Measurements from ENCODE around the gene SLC50A1. TPM values are rescaled to one million over a fixed set of nuclear protein-coding genes. Genes with fewer than 3 reads are reported as not detected.

Gene SLC50A1
- total RNA-seq, 1 experiment from 2014 or later: 24.9 TPM

DNA sequence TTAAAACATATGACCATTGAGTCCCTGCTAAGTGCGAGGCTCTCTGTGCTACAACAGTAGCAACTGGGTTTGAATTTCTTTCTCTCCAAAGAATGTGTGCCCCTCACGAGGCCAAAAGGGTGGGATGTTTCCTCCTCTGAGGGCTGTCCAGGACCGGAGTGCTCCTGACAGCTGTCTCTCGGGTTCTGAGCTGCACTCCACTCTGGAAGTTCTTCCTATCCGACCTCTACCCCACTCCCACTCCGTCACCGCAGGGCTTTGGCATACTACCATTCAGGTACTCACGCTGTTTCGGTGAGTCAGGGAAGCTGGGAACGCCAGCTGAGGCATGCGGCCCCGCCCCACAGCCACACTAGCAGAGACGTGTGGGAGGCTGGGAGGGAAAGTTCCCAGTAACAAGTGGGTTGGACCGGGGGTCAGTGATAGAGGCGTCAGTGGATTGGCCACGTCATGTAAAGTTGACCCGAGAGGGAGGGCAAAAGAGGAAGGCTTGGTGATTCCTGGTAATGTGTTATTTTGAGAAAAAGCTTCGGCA lies 705 bp upstream of the SLC50A1 start:
- TF ChIP-seq, protein P1, sequence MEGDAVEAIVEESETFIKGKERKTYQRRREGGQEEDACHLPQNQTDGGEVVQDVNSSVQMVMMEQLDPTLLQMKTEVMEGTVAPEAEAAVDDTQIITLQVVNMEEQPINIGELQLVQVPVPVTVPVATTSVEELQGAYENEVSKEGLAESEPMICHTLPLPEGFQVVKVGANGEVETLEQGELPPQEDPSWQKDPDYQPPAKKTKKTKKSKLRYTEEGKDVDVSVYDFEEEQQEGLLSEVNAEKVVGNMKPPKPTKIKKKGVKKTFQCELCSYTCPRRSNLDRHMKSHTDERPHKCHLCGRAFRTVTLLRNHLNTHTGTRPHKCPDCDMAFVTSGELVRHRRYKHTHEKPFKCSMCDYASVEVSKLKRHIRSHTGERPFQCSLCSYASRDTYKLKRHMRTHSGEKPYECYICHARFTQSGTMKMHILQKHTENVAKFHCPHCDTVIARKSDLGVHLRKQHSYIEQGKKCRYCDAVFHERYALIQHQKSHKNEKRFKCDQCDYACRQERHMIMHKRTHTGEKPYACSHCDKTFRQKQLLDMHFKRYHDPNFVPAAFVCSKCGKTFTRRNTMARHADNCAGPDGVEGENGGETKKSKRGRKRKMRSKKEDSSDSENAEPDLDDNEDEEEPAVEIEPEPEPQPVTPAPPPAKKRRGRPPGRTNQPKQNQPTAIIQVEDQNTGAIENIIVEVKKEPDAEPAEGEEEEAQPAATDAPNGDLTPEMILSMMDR (conservative IDR thresholded peaks at IDR 0.05): no peak
- H4K91ac ChIP-seq (ENCODE audit: insufficient read length, low read depth, low read length): no peak overlapping the region
- no peak overlapping the region for H2BK15ac ChIP-seq (ENCODE audit: low read depth, low read length)
- peak overlapping the region; percentile 93 for H3K4me3 Mint-ChIP-seq
- no peaks in the 10 kb centered on the region for H3K27me3 ChIP-seq (ENCODE audit: insufficient read depth, low read length)
- H2BK120ac ChIP-seq (ENCODE audit: low read depth, low read length, poor library complexity, severe bottlenecking): no peak overlapping the region
- no peak overlapping the region; the same call in 1 of the 2 replicates for H3K14ac ChIP-seq (ENCODE audit: insufficient read depth, low read length)
- WGBS (ENCODE audit: extremely low coverage, insufficient read length, low lambda C conversion rate): no CpG with 5 or more reads among the region's 18 CpGs
- H3K9ac ChIP-seq (ENCODE audit: extremely low read depth, insufficient read length, low read length): peak overlapping the region; percentile 56
- H3K79me2 ChIP-seq (ENCODE audit: insufficient read depth, low read length): 0 out of 2 replicates have a peak, but pooled peaks cover 3% of the 10 kb centered on the region
- no peak overlapping the region for H3T11ph ChIP-seq (ENCODE audit: low read length)
- H2BK12ac ChIP-seq (ENCODE audit: insufficient read length, low read depth, low read length): no peak overlapping the region
- no peak overlapping the region for H3K23ac ChIP-seq (ENCODE audit: insufficient read length, low read depth, low read length)
- no peaks in the 10 kb centered on the region for H3K9me3 ChIP-seq (ENCODE audit: control insufficient read depth, low read depth, low read length)
- H2BK20ac ChIP-seq (ENCODE audit: low read depth, low read length, poor library complexity, severe bottlenecking): no peak overlapping the region
- H2AK5ac ChIP-seq (ENCODE audit: insufficient read length, low read length): no peak overlapping the region
- H3K23me2 ChIP-seq (ENCODE audit: insufficient read length, low read depth, low read length, poor library complexity, severe bottlenecking): peaks cover 22% of the 10 kb centered on the region
- H3K79me1 ChIP-seq (ENCODE audit: insufficient read depth, low read depth, low read length, poor library complexity, severe bottlenecking): no peaks in the 10 kb centered on the region
- H3K27me3 Mint-ChIP-seq (ENCODE audit: low read depth): peaks cover 23% of the 10 kb centered on the region
- H4K20me1 ChIP-seq (ENCODE audit: control insufficient read depth, insufficient read depth, insufficient read length): no peaks in the 10 kb centered on the region
- no peak overlapping the region for H2BK5ac ChIP-seq (ENCODE audit: insufficient read length, low read length)
- H3K27ac ChIP-seq (ENCODE audit: insufficient read length, low read depth, low read length): no peak overlapping the region
- H3K18ac ChIP-seq (ENCODE audit: insufficient read length, low read depth, low read length): no peak overlapping the region
- no peaks in the 10 kb centered on the region for H3K4me1 ChIP-seq (ENCODE audit: insufficient read depth, low read length)
- H3K4me2 ChIP-seq (ENCODE audit: insufficient read depth, insufficient read length, low read length): peak overlapping the region; percentile 97
- H3K4ac ChIP-seq (ENCODE audit: low read depth, low read length): no peak overlapping the region
- H4K5ac ChIP-seq (ENCODE audit: insufficient read length, low read depth, low read length): no peak overlapping the region
- H2AFZ ChIP-seq (ENCODE audit: low read length): no peak overlapping the region
- peaks cover 16 to 28% (median 19%) of the 10 kb centered on the region in 3 experiments for H3K36me3 Mint-ChIP-seq (ENCODE audit: insufficient read depth in 1 of 3, low read depth in 3 of 3)
- H3K9me3 Mint-ChIP-seq: no peaks in the 10 kb centered on the region
- peak; percentile 76 for DNase-seq
- no peak overlapping the region for H3K56ac ChIP-seq (ENCODE audit: insufficient read length, low read depth, low read length)
- H3K27ac Mint-ChIP-seq: peak overlapping the region; percentile 94 to 98 (median 98)
- H3K4me1 Mint-ChIP-seq: peaks cover 30 to 31% of the 10 kb centered on the region in 2 experiments
- H4K8ac ChIP-seq (replicated peaks; ENCODE audit: insufficient read length, low read depth, low read length): no peak overlapping the region
